Duodenal mucosa (tissue), 2 donors: ENCODE measurements around the gene NKG7.
A peak's percentile ranks its signal among the peaks of the same experiment; 100 is the strongest.
"Not testable (repeated sequence)": the region's sequence is repeated elsewhere in the genome, so short reads cannot be mapped to it uniquely, and the experiment has no call there.

Experiments
- H3K27ac ChIP-seq: one replicate; pipeline ENCODE4 v1.7.0; 2013; ENCODE audit warnings: low read depth, low read length
- H3K27me3 ChIP-seq, 2 donors: one replicate each; pipeline ENCODE4 v1.7.0; 2013; ENCODE audit warnings: low read length in 2 of 2, control low read depth in 1 of 2; ENCODE audit not compliant: insufficient read depth in 2 of 2, control insufficient read depth in 1 of 2
- H3K36me3 ChIP-seq, 2 donors: one replicate each; pipeline ENCODE4 v1.7.0; 2013; ENCODE audit warnings: low read length in 2 of 2, control low read depth in 1 of 2; ENCODE audit not compliant: insufficient read depth in 2 of 2, control insufficient read depth in 1 of 2
- H3K4me1 ChIP-seq, 2 donors: one replicate each; pipeline ENCODE4 v1.7.0; 2013; ENCODE audit warnings: low read length in 2 of 2, control low read depth in 1 of 2; ENCODE audit not compliant: insufficient read depth in 2 of 2, control insufficient read depth in 1 of 2
- H3K4me3 ChIP-seq, 2 donors: one replicate each; pipeline ENCODE4 v1.7.0; 2013; ENCODE audit warnings: low read length in 2 of 2, low read depth in 1 of 2
- H3K9ac ChIP-seq, 2 donors: one replicate each; pipeline ENCODE4 v1.7.0; 2013; ENCODE audit warnings: low read length in 2 of 2, low read depth in 1 of 2
- H3K9me3 ChIP-seq, 2 donors: one replicate each; pipeline ENCODE4 v1.7.0; 2013; ENCODE audit warnings: low read length in 2 of 2, control low read depth in 1 of 2; ENCODE audit not compliant: control insufficient read depth in 1 of 2

NKG7 gene

GRCh38 chr19:51372649-51373504 is at the start of gene NKG7:
Gene NKG7, minus strand, starts transcription at chr19:51372654. Its CDS starts 119 bp downstream, at chr19:51372535.
- no peaks in the 10 kb centered on the region for H3K9me3 ChIP-seq
- H3K4me3 ChIP-seq: peak within 1 kb of the TSS; percentile 27 to 32
- no peaks in the 10 kb centered on the region for H3K27me3 ChIP-seq
- peak within 1 kb of the TSS in 1 of 2 donors; percentile 18 for H3K9ac ChIP-seq
- no peaks in the 10 kb centered on the region for H3K36me3 ChIP-seq
- peaks cover 0 to 7% of the 10 kb centered on the region in 2 donors for H3K4me1 ChIP-seq
- no peak within 1 kb of the TSS for H3K27ac ChIP-seq

GRCh38 chr19:51422053-51422448 is 49.6 kb upstream of the NKG7 start:
- Histone ChIP-seq H3K9ac (no peak overlapping the region), H3K9me3 (no peaks in the 10 kb centered on the region), H3K4me3 (no peak overlapping the region), H3K4me1 (no peaks in the 10 kb centered on the region), H3K36me3 (no peaks in the 10 kb centered on the region), H3K27me3 (no peaks in the 10 kb centered on the region), H3K27ac (no peak overlapping the region)

- no peak overlapping the region for H3K9ac ChIP-seq
- no peaks in the 10 kb centered on the region for H3K27me3 ChIP-seq
- H3K9me3 ChIP-seq: no peaks in the 10 kb centered on the region
- H3K4me3 ChIP-seq: no peak overlapping the region
- H3K4me1 ChIP-seq: no peaks in the 10 kb centered on the region
- no peak overlapping the region for H3K27ac ChIP-seq
- H3K36me3 ChIP-seq: no peaks in the 10 kb centered on the region
Observed at GRCh38 chr19:51421229-51422052, 49.0 kb upstream of the NKG7 start.

- H3K36me3 ChIP-seq, H3K4me3 ChIP-seq, H3K27ac ChIP-seq, H3K9ac ChIP-seq, H3K27me3 ChIP-seq, H3K9me3 ChIP-seq, H3K4me1 ChIP-seq: not testable (repeated sequence)
Observed at GRCh38 chr19:51420511-51420910, 48.1 kb upstream of the NKG7 start.

GRCh38 chr19:51418707-51419106 is 46.3 kb upstream of the NKG7 start:
- H3K27ac ChIP-seq: no peak overlapping the region
- no peaks in the 10 kb centered on the region for H3K36me3 ChIP-seq
- no peak overlapping the region for H3K9ac ChIP-seq
- H3K9me3 ChIP-seq: no peaks in the 10 kb centered on the region
- H3K4me3 ChIP-seq: no peak overlapping the region
- H3K27me3 ChIP-seq: no peaks in the 10 kb centered on the region
- no peaks in the 10 kb centered on the region for H3K4me1 ChIP-seq

GRCh38 chr19:51417810-51418157 is 45.3 kb upstream of the NKG7 start:
- H3K4me3 ChIP-seq: no peak overlapping the region
- no peaks in the 10 kb centered on the region for H3K9me3 ChIP-seq
- H3K9ac ChIP-seq: no peak overlapping the region
- no peak overlapping the region for H3K27ac ChIP-seq
- no peaks in the 10 kb centered on the region for H3K4me1 ChIP-seq
- H3K27me3 ChIP-seq: no peaks in the 10 kb centered on the region
- no peaks in the 10 kb centered on the region for H3K36me3 ChIP-seq

GRCh38 chr19:51417107-51417809 is 44.8 kb upstream of the NKG7 start, which contains the start of gene SIGLEC10:
Gene SIGLEC10, minus strand, starts transcription at chr19:51417642. Its CDS starts 61 bp downstream, at chr19:51417581.
- no peaks in the 10 kb centered on the region for H3K36me3 ChIP-seq
- H3K4me3 ChIP-seq: peak within 1 kb of the TSS in 1 of 2 donors; percentile 5
- no peaks in the 10 kb centered on the region for H3K9me3 ChIP-seq
- H3K27me3 ChIP-seq: no peaks in the 10 kb centered on the region
- no peak within 1 kb of the TSS for H3K9ac ChIP-seq
- no peaks in the 10 kb centered on the region for H3K4me1 ChIP-seq
- H3K27ac ChIP-seq: peak within 1 kb of the TSS; percentile 50

- not testable (repeated sequence) for H3K4me1 ChIP-seq, H3K9me3 ChIP-seq, H3K36me3 ChIP-seq, H3K9ac ChIP-seq, H3K4me3 ChIP-seq, H3K27ac ChIP-seq, H3K27me3 ChIP-seq
Observed at GRCh38 chr19:51416422-51416821, 44.0 kb upstream of the NKG7 start.

- Histone ChIP-seq H3K4me3 (no peak overlapping the region), H3K27me3 (no peaks in the 10 kb centered on the region), H3K4me1 (no peaks in the 10 kb centered on the region), H3K36me3 (no peaks in the 10 kb centered on the region), H3K9me3 (no peaks in the 10 kb centered on the region), H3K9ac (no peak overlapping the region), H3K27ac (no peak overlapping the region)
Observed at GRCh38 chr19:51415187-51415586, 42.7 kb upstream of the NKG7 start.
